Effector CD8-positive, alpha-beta T cell (primary cell): ENCODE measurements around the gene ITM2C.

Source experiments
- DNase-seq: peaks from one replicate; lab custom pipeline; 2025; lab: John Stamatoyannopoulos, UW
- total RNA-seq, 4 experiments: gene quantifications; one replicate each; lab custom pipeline; 2026; lab: John Stamatoyannopoulos, UW

Gene ITM2C
- 70.0 to 222 (median 120) reads per million in 4 experiments for total RNA-seq

GRCh38 chr2:230864605-230865306 lies at the start of gene ITM2C:
Gene ITM2C (plus strand): TSS chr2:230864942. CDS start chr2:230865026, 84 bp downstream.
- peak; percentile 71 for DNase-seq

- no peak for DNase-seq
Measured at GRCh38 chr2:230815088-230815487, 49.7 kb upstream of the ITM2C start.

- DNase-seq = no peak
Measured at GRCh38 chr2:230816735-230817134, 48.0 kb upstream of the ITM2C start.

GRCh38 chr2:230819433-230819832 lies 45.3 kb upstream of the ITM2C start:
- no peak for DNase-seq

- no peak for DNase-seq
Measured at GRCh38 chr2:230821261-230821990, 43.3 kb upstream of the ITM2C start.

GRCh38 chr2:230821991-230822520 lies 42.7 kb upstream of the ITM2C start:
- no peak for DNase-seq

- no peak for DNase-seq
Measured at GRCh38 chr2:230823264-230823964, 41.3 kb upstream of the ITM2C start.

GRCh38 chr2:230824406-230824978 lies 40.2 kb upstream of the ITM2C start:
- DNase-seq = peak; percentile 30

GRCh38 chr2:230825354-230825753 lies 39.4 kb upstream of the ITM2C start:
- DNase-seq = no peak

GRCh38 chr2:230827774-230828271 lies 36.9 kb upstream of the ITM2C start:
- DNase-seq = no peak

GRCh38 chr2:230828272-230828961 lies 36.3 kb upstream of the ITM2C start:
- DNase-seq = no peak

GRCh38 chr2:230829293-230829692 lies 35.4 kb upstream of the ITM2C start:
- DNase-seq = no peak

GRCh38 chr2:230829959-230830358 lies 34.8 kb upstream of the ITM2C start:
- no peak for DNase-seq

- DNase-seq = no peak
Measured at GRCh38 chr2:230830428-230830827, 34.3 kb upstream of the ITM2C start.

- DNase-seq = no peak
Measured at GRCh38 chr2:230840301-230840700, 24.4 kb upstream of the ITM2C start.

GRCh38 chr2:230842473-230842872 lies 22.3 kb upstream of the ITM2C start:
- no peak for DNase-seq

- no peak for DNase-seq
Measured at GRCh38 chr2:230843132-230843531, 21.6 kb upstream of the ITM2C start.

GRCh38 chr2:230846360-230846759 lies 18.4 kb upstream of the ITM2C start:
- no peak for DNase-seq

GRCh38 chr2:230847883-230848388 lies 16.8 kb upstream of the ITM2C start:
- peak; percentile 80 for DNase-seq

GRCh38 chr2:230849633-230850357 lies 14.9 kb upstream of the ITM2C start:
- DNase-seq = peak; percentile 68

GRCh38 chr2:230850358-230850658 lies 14.4 kb upstream of the ITM2C start:
- no peak for DNase-seq
